NCI-H774 (cell line): ENCODE results near the gene MMP26.
"Not testable (repeated sequence)": the region's sequence is repeated elsewhere in the genome, so short reads cannot be mapped to it uniquely, and the experiment has no call there.

ENCODE experiments used
- DNase-seq: peaks from one replicate; lab custom pipeline; 2025; lab: John Stamatoyannopoulos, UW

Gene MMP26

DNA sequence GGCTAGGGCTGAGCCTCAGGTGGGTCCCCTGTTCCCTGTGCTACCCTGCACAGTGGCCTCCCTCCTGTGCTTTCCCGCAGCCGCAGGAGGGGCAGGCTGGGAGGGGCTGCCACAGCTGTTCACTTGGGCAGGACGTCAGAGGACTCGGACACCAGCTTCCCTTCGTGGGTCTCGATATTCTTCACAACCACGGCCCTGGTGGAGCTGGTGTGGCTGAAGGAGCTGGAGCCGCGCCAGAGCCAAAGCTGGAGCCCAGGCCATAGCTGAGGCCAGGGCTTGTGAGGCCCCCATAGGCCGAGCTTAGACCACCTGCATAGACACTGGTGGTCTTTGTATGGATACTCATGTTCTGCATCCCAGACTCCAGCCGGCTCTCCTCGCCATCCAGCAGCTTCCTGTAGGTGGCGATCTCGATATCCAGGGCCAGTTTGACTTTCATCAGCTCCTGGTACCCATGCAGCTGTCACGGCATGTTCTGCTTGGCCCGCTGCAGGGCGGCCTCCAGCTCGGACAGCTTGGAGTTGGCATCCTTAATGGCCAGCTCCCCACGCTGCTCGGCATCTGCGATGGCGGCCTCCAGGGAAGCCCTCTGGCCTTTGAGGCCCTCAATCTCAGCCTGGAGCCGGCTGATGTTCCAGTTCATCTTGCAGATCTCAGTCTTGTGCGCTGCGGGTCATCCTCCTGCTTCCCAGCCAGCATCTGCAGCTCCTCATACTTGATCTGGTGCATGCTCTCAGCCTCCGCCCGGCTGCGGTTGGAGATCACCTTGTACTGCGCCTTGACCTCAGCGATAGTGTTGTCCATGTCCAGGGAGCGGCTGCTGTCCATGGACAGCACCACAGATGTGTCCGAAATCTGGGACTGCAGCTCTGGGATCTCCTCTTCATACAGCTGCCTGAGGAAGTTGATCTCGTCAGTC, 18.3 kb downstream of the MMP26 start:
- not testable (repeated sequence) for DNase-seq

DNA sequence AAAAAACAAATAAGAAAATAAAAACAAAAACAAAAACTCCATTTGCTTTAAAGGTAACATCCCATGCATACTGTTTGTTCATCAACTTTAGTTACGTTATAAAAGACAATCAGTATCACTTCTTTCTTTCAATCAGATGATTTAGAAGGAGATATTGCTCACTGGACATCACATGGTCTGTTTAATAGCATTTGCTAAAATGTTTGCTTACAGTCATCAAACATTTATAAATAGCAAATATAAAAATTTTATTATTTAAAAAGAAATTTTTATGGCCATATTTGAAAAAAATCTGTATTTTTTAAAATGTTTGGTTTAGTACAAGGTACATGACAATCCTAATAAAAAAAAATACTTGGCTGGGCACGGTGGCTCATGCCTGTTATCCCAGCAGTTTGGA, 22.6 kb downstream of the MMP26 start:
- no peak for DNase-seq

DNA sequence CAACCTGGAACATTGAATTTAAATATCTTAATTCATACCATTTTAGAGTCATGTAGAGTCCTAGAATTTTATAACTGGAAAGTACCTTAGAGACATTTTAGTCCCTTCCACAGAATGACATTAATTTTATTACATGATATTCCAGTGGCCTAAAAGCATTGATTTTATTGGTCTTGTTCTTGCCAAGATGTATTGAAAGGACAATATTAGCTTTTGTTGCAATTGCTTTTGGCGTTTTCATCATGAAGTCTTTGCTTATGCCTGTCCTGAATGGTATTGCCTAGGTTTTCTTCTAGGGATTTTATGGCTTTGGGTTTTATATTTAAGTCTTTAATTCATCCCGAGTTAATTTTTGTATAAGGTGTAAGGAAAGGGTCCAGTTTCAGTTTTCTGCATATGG, 36.2 kb downstream of the MMP26 start:
- no peak for DNase-seq

DNA sequence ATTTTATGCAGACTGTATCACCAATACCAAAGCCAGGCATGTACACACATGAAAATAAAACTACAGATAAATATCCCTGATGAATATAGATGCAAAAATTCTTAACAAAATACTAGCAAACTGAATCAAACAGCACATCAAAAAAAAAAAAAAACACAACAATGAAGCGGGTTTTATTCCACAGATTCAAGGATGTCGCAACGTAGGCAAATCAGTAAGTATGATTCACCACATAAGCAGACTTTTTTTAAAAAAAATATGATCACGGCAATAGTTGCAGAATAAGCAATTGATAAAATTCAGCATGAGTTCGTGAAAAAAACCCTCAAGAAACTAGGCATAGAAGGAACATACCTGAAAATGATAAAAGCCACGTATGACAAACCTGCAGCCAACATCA, 43.9 kb downstream of the MMP26 start:
- DNase-seq: no peak

DNA sequence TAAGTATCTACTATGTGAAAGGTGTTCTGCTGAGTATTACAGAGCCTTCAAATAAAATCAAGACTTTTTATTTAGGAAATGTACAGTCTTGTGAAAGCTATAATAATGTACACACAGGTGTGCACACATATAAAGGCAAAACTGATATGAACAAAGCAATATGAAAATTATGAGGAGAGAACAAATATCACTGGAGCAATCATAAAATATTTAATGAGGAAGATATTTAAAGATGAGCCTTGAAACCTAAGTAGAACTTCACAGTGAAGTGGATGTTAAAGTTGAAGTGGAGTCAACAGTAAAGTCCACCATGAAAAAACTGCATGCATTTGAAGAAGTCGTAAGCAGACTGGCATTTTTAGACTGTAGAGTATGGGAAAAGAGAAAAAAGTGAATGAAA, 46.6 kb downstream of the MMP26 start:
- no peak for DNase-seq
